CD14-positive monocyte (primary cell): ENCODE data around the gene EPHB6. TPM values are rescaled to one million over a fixed set of nuclear protein-coding genes. Genes with fewer than 3 reads are reported as not detected.

Experiments
- DNase-seq, 3 donors: peaks; one replicate each; pipeline ENCODE4 v3.0.0-alpha.2; 2011 to 2022
- H2AFZ ChIP-seq: 2 replicates; pipeline ENCODE4 v1.6.0; 2012; ENCODE audit warnings: mild to moderate bottlenecking, low read depth, low read length, inconsistent platforms; ENCODE audit not compliant: insufficient read depth, poor library complexity, severe bottlenecking
- H3K27ac ChIP-seq, 2 donors: 1 replicate in 1 of 2; 2 replicates in 1 of 2; pipeline ENCODE4 v1.5.1; 2012 to 2013; ENCODE audit warnings: low read length in 2 of 2, control low read depth in 1 of 2, inconsistent platforms in 1 of 2, low read depth in 1 of 2, mild to moderate bottlenecking in 1 of 2
- H3K27me3 ChIP-seq, 2 donors: one replicate each; pipeline versions ENCODE4 v1.6.0 to v1.6.1; 2011 to 2013; ENCODE audit warnings: low read length in 2 of 2; ENCODE audit not compliant: control insufficient read depth in 2 of 2, insufficient read depth in 2 of 2
- H3K36me3 ChIP-seq, 2 donors: replicated peaks in 1 of 2; 1 replicate in 1 of 2; 2 replicates in 1 of 2; pipeline versions ENCODE4 v1.5.1 to v1.6.1; 2012 to 2013; ENCODE audit warnings: low read length in 2 of 2, control low read depth in 1 of 2, inconsistent platforms in 1 of 2, mild to moderate bottlenecking in 1 of 2; ENCODE audit not compliant: insufficient read depth in 2 of 2, control insufficient read depth in 1 of 2
- H3K4me1 ChIP-seq, 2 donors: 1 replicate in 1 of 2; 2 replicates in 1 of 2; pipeline versions ENCODE4 v1.5.1 to v1.6.1; 2012 to 2013; ENCODE audit warnings: low read length in 2 of 2, control low read depth in 1 of 2, inconsistent platforms in 1 of 2, mild to moderate bottlenecking in 1 of 2, moderate library complexity in 1 of 2; ENCODE audit not compliant: insufficient read depth in 2 of 2, control insufficient read depth in 1 of 2
- H3K4me2 ChIP-seq: replicated peaks from 2 replicates; pipeline ENCODE3; 2012; ENCODE audit warnings: low read length, moderate library complexity, mild to moderate bottlenecking; ENCODE audit not compliant: poor library complexity, severe bottlenecking; ENCODE audit errors: extremely low read depth
- H3K4me3 ChIP-seq, 3 experiments: fragments of 200-600 bp in 1 of 3; sonication (generic) in 1 of 3; replicated peaks in 1 of 3; 1 replicate in 2 of 3; 2 replicates in 1 of 3; pipeline ENCODE4 v1.5.1; 2011 to 2013; ENCODE audit warnings: low read length in 3 of 3, mild to moderate bottlenecking in 3 of 3, control low read depth in 2 of 3, low read depth in 2 of 3, inconsistent platforms in 1 of 3, moderate library complexity in 1 of 3
- H3K79me2 ChIP-seq: 2 replicates; pipeline ENCODE4 v1.6.0; 2012; ENCODE audit warnings: mild to moderate bottlenecking, control low read depth, inconsistent platforms, low read length, moderate library complexity; ENCODE audit not compliant: insufficient read depth
- H3K9ac ChIP-seq: 2 replicates; pipeline ENCODE4 v1.6.0; 2017; ENCODE audit warnings: low read length, mild to moderate bottlenecking; ENCODE audit not compliant: insufficient read depth, poor library complexity, severe bottlenecking
- H3K9me3 ChIP-seq, 2 donors: replicated peaks in 1 of 2; 1 replicate in 1 of 2; 2 replicates in 1 of 2; pipeline versions ENCODE4 v1.5.1 to v1.6.1; 2012 to 2013; ENCODE audit warnings: low read length in 2 of 2, control low read depth in 1 of 2; ENCODE audit not compliant: control insufficient read depth in 1 of 2, insufficient read depth in 1 of 2
- H4K20me1 ChIP-seq: 2 replicates; pipeline ENCODE4 v1.6.0; 2012; ENCODE audit warnings: mild to moderate bottlenecking, low read length, control low read depth, moderate library complexity; ENCODE audit not compliant: insufficient read depth
- H3K27ac Mint-ChIP-seq, 7 donors: one replicate each; pipeline ENCODE4 v1.8.0; 2020; ENCODE audit warnings: mild to moderate bottlenecking in 7 of 7, mixed read lengths in 7 of 7, moderate library complexity in 6 of 7, inconsistent platforms in 2 of 7
- H3K27me3 Mint-ChIP-seq, 3 donors: one replicate each; pipeline ENCODE4 v1.8.0; 2021 to 2022; ENCODE audit warnings: low read depth in 3 of 3, mild to moderate bottlenecking in 3 of 3, mixed read lengths in 3 of 3, moderate library complexity in 3 of 3, inconsistent platforms in 1 of 3
- H3K36me3 Mint-ChIP-seq, 2 donors: one replicate each; pipeline ENCODE4 v1.8.0; 2020; ENCODE audit warnings: mixed read lengths in 2 of 2, inconsistent platforms in 1 of 2, mild to moderate bottlenecking in 1 of 2
- H3K4me1 Mint-ChIP-seq: one replicate; pipeline ENCODE4 v1.8.0; 2020; ENCODE audit warnings: mild to moderate bottlenecking, mixed read lengths
- H3K4me3 Mint-ChIP-seq, 2 donors: one replicate each; pipeline ENCODE4 v1.8.0; 2020; ENCODE audit warnings: mild to moderate bottlenecking in 2 of 2, mixed read lengths in 2 of 2, moderate library complexity in 1 of 2
- H3K9me3 Mint-ChIP-seq, 7 donors: one replicate each; pipeline ENCODE4 v1.8.0; 2020 to 2022; ENCODE audit warnings: mixed read lengths in 7 of 7, mild to moderate bottlenecking in 6 of 7, moderate library complexity in 6 of 7, inconsistent platforms in 2 of 7
- CTCF ChIP-seq: fragments of 200-600 bp; IDR thresholded peaks from one replicate; pipeline ENCODE4 v1.8.0; 2022; ENCODE audit warnings: antibody characterized with exemption, mild to moderate bottlenecking
- WGBS: methylation state at CpG from one replicate; pipeline ENCODE4 v1.1.5; 2013; ENCODE audit warnings: missing lambda C conversion rate; ENCODE audit not compliant: insufficient coverage; 5-methylcytosine and 5-hydroxymethylcytosine counted together
- intact Hi-C, 2 donors: fragments of 100-400 bp; cut with micrococcal nuclease; formaldehyde crosslinking; loops; one replicate each; pipeline versions ENCODE4 v1.15.0 to v1.15.1; 2023
- polyA plus RNA-seq, 3 donors: library from polyadenylated mRNA; depleted of rRNA in 1 of 3; unstranded in 2 of 3; stranded (reverse) in 1 of 3; fragments of 300-500 nt in 2 of 3; fragments of >200 nt in 1 of 3; fragmentation: Illumina TruSeq in 2 of 3; gene quantifications; 1 replicate in 2 of 3; 2 replicates in 1 of 3; pipeline ENCODE4 v1.2.3, GENCODE V29; 2012 to 2021

Gene EPHB6
- polyA plus RNA-seq, 3 donors, result 7.9 to 18.2 (median 9.3) TPM

GRCh38 chr7:142859829-142860228, 5.0 kb downstream of the EPHB6 start:
- intact Hi-C loops, result loop anchor here (5.0 to 10.0 kb wide), 3 partner anchors 142 to 347 kb away; no protein-coding TSS in a partner anchor
- no peaks in the 10 kb centered on the region for H3K79me2 ChIP-seq
- no peak for DNase-seq
- no peak overlapping the region for H2AFZ ChIP-seq
- no peak overlapping the region for H3K4me2 ChIP-seq
- H3K27ac ChIP-seq, result no peak overlapping the region
- Mint-ChIP-seq H3K4me3 (no peak overlapping the region), H3K27me3 (peaks cover 0 to 3% (median 0%) of the 10 kb centered on the region in 3 donors), H3K27ac (peak overlapping the region in 1 of 7 donors; percentile 44), H3K4me1 (peaks cover 29% of the 10 kb centered on the region), H3K9me3 (no peaks in the 10 kb centered on the region), H3K36me3 (peaks cover 37 to 38% of the 10 kb centered on the region in 2 donors)
- peaks cover 12 to 18% of the 10 kb centered on the region in 2 donors for H3K4me1 ChIP-seq
- H3K4me3 ChIP-seq, result no peak overlapping the region
- no peaks in the 10 kb centered on the region for H4K20me1 ChIP-seq
- no peaks in the 10 kb centered on the region for H3K9me3 ChIP-seq
- no peaks in the 10 kb centered on the region for H3K27me3 ChIP-seq
- H3K9ac ChIP-seq, result no peak overlapping the region
- TF ChIP-seq CTCF, result no peak
- WGBS, result 67% methylated on average over 3 of the region's 5 CpGs
- peaks cover 16 to 36% of the 10 kb centered on the region in 2 donors for H3K36me3 ChIP-seq

DNA sequence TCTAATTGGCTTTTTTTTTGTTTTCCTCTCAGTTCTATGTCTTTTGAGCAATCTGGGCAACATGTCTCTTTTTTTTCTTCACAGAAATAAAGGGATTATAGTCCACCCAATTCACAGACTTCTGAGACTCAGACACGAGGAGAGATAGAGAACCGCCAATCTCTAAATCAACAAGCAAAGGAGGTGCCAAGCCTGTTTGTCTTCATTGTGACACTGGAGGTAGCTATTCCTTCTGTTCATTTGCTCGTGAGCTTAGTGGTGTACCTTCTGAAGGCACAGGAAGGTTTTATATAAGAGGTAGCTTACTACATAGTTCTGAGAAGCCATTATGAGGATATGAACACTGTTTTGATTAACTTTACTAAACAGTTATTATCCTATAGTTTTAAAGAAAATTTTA, 6.1 kb downstream of the EPHB6 start:
- H2AFZ ChIP-seq, result no peak overlapping the region
- 100% methylated on average over 2 of the region's 3 CpGs for WGBS
- no peak overlapping the region for H3K4me3 ChIP-seq
- H3K4me2 ChIP-seq, result no peak overlapping the region
- Mint-ChIP-seq H3K4me1 (peaks cover 33% of the 10 kb centered on the region), H3K4me3 (no peak overlapping the region), H3K27ac (no peak overlapping the region), H3K9me3 (no peaks in the 10 kb centered on the region), H3K36me3 (peaks cover 38 to 39% of the 10 kb centered on the region in 2 donors), H3K27me3 (peaks cover 0 to 3% (median 0%) of the 10 kb centered on the region in 3 donors)
- intact Hi-C loops, result no loop called here
- H3K79me2 ChIP-seq, result no peaks in the 10 kb centered on the region
- H3K9ac ChIP-seq, result no peak overlapping the region
- H4K20me1 ChIP-seq, result no peaks in the 10 kb centered on the region
- peaks cover 14 to 18% of the 10 kb centered on the region in 2 donors for H3K4me1 ChIP-seq
- DNase-seq, result no peak
- no peaks in the 10 kb centered on the region for H3K9me3 ChIP-seq
- no peak overlapping the region for H3K27ac ChIP-seq
- H3K36me3 ChIP-seq, result peaks cover 16 to 36% of the 10 kb centered on the region in 2 donors
- no peaks in the 10 kb centered on the region for H3K27me3 ChIP-seq
- TF ChIP-seq CTCF, result no peak
